GM21515 (cell line): ENCODE measurements around the gene RIBC1.
"Not testable (repeated sequence)": the region's sequence is repeated elsewhere in the genome, so short reads cannot be mapped to it uniquely, and the experiment has no call there.

Source experiments
- ATAC-seq: cut with Tn5 transposase; IDR thresholded peaks from one replicate; pipeline ENCODE4 v1.9.1; 2021; ENCODE audit not compliant: unreplicated experiment

Gene RIBC1

GRCh38 chrX:53435997-53436396, 13.3 kb downstream of the RIBC1 start:
- no peak for ATAC-seq

GRCh38 chrX:53437206-53437605, 14.5 kb downstream of the RIBC1 start:
- no peak for ATAC-seq

- ATAC-seq, result no peak
These were observed 15.6 kb downstream of the RIBC1 start for GRCh38 chrX:53438174-53438831.

- ATAC-seq, result no peak
These were observed 16.2 kb downstream of the RIBC1 start for GRCh38 chrX:53438832-53439230.

GRCh38 chrX:53440101-53440500, 17.4 kb downstream of the RIBC1 start:
- ATAC-seq, result no peak

GRCh38 chrX:53440621-53441517, 18.2 kb downstream of the RIBC1 start:
- no peak for ATAC-seq

GRCh38 chrX:53441531-53442321, 19.1 kb downstream of the RIBC1 start:
- peak; percentile 78 for ATAC-seq

- ATAC-seq, result no peak
These were observed 19.6 kb downstream of the RIBC1 start for GRCh38 chrX:53442322-53442631.

GRCh38 chrX:53445977-53446376, 23.3 kb downstream of the RIBC1 start:
- no peak for ATAC-seq

- no peak for ATAC-seq
These were observed 24.8 kb downstream of the RIBC1 start for GRCh38 chrX:53447441-53447840.

- no peak for ATAC-seq
These were observed 27.0 kb downstream of the RIBC1 start for GRCh38 chrX:53449632-53450031.

GRCh38 chrX:53452812-53453211, 30.1 kb downstream of the RIBC1 start:
- ATAC-seq, result no peak

- ATAC-seq, result no peak
These were observed 33.6 kb downstream of the RIBC1 start for GRCh38 chrX:53456254-53456653.

- no peak for ATAC-seq
These were observed 35.4 kb downstream of the RIBC1 start for GRCh38 chrX:53458082-53458481.

GRCh38 chrX:53468659-53469058, 46.0 kb downstream of the RIBC1 start:
- ATAC-seq, result not testable (repeated sequence)

GRCh38 chrX:53471346-53471745, 48.7 kb downstream of the RIBC1 start:
- no peak for ATAC-seq

- ATAC-seq, result no peak
These were observed 52.0 kb downstream of the RIBC1 start for GRCh38 chrX:53474707-53475106.

- no peak for ATAC-seq
These were observed 53.7 kb downstream of the RIBC1 start for GRCh38 chrX:53476371-53476770.

GRCh38 chrX:53479301-53479700, 56.6 kb downstream of the RIBC1 start:
- ATAC-seq, result no peak
